Measurements from ENCODE around the gene TUBB4B.

- no peak for TF ChIP-seq CTCF (IDR thresholded peaks at IDR 0.05)
- no peak for TF ChIP-seq EP300 (IDR thresholded peaks at IDR 0.05)
- TF ChIP-seq POLR2AphosphoS5 (IDR thresholded peaks at IDR 0.05): no peak
These were observed 34.7 kb downstream of the TUBB4B start for GRCh38 chr9:137275588-137276472.
